ENCODE results near the gene AGPAT4. TPM values are rescaled to one million over a fixed set of nuclear protein-coding genes. Genes with fewer than 3 reads are reported as not detected.

AGPAT4 gene
- total and polyA plus RNA-seq, 2 of the 4 experiments (the other 2 are of a cell fraction), result 3.6 to 3.8 TPM

GRCh38 chr6:161198176-161198575, 75.7 kb downstream of the AGPAT4 start:
- H3K14ac ChIP-seq (replicated peaks; ENCODE audit: low read depth, low read length), result no peak overlapping the region
- CTCF ChIA-PET, result interaction anchor here (0.8 kb wide), 1 partner anchor 173 kb away, joined by 4 read pairs; no protein-coding TSS in a partner anchor
- no peak overlapping the region for H2BK120ac ChIP-seq (ENCODE audit: low read depth, low read length)
- no peak overlapping the region for H2AFZ ChIP-seq (replicated peaks; ENCODE audit: low read length, poor library complexity)
- H2AK9ac ChIP-seq (replicated peaks; ENCODE audit: low read depth, low read length, poor library complexity), result no peak overlapping the region
- TF ChIP-seq NFE2L2 (IDR thresholded peaks at IDR 0.05; ENCODE audit: low read depth, low read length) (no peak), CEBPB (IDR thresholded peaks at IDR 0.05; ENCODE audit: low read depth, low read length) (peak; percentile 63)
- no peak for ATAC-seq (ENCODE audit: low read depth)
- H4K5ac ChIP-seq (ENCODE audit: low read depth, low read length), result no peak overlapping the region
- H3K4me3 ChIP-seq (ENCODE audit: insufficient read depth, low read depth, low read length), result no peak overlapping the region
- H3K79me1 ChIP-seq (ENCODE audit: low read depth in 1 of 2, low read length in 2 of 2), result no peaks in the 10 kb centered on the region; a peak in 1 of 4 replicates
- no TSS peak for BruUV-seq (replicated peaks)
- no peaks in the 10 kb centered on the region for H3K27me3 ChIP-seq (ENCODE audit: control insufficient read depth, insufficient read depth, low read length)
- dilution Hi-C loops (cut with HindIII; ENCODE audit: low sequenced_read_pairs, unreplicated experiment) (no loop called here), intact Hi-C loops (cut with micrococcal nuclease) (no loop called here), in situ Hi-C loops (cut with MboI; ENCODE audit: low sequenced_read_pairs) (no loop called here)
- H3K9ac ChIP-seq (ENCODE audit: low read depth, low read length), result no peak overlapping the region
- H3K4ac ChIP-seq (ENCODE audit: low read depth, low read length), result no peak overlapping the region
- H3K27ac ChIP-seq (ENCODE audit: insufficient read depth, low read length), result no peak overlapping the region
- no peak overlapping the region for H3K18ac ChIP-seq (ENCODE audit: low read depth, low read length)
- no peak overlapping the region for H3K56ac ChIP-seq (ENCODE audit: extremely low read depth, insufficient read depth, low read length)
- no peak overlapping the region for H2BK15ac ChIP-seq (ENCODE audit: low read depth, low read length)
- no peaks in the 10 kb centered on the region for H4K20me1 ChIP-seq (ENCODE audit: insufficient read depth, low read length)
- POLR2A ChIA-PET (ENCODE audit: unreplicated experiment), result no interaction called here
- WGBS, 2 experiments (ENCODE audit: extremely low coverage in 2 of 2, insufficient read length in 1 of 2), result no CpG with 5 or more reads among the region's 4 CpGs
- no peaks in the 10 kb centered on the region; the same call in 1 of the 2 replicates for H3K4me1 ChIP-seq (ENCODE audit: control insufficient read depth, insufficient read depth, low read length)
- no peak for DNase-seq
- no peaks in the 10 kb centered on the region for H3K9me3 ChIP-seq (ENCODE audit: control insufficient read depth, insufficient read depth, low read length)
- H3K36me3 ChIP-seq (ENCODE audit: control insufficient read depth, insufficient read depth, low read length), result no peaks in the 10 kb centered on the region; the same call in 1 of the 2 replicates
- H3K23ac ChIP-seq (ENCODE audit: low read depth, low read length), result no peak overlapping the region
- H2AK5ac ChIP-seq (ENCODE audit: low read depth, low read length), result no peak overlapping the region
- no peak overlapping the region for H4K8ac ChIP-seq (ENCODE audit: low read depth in 2 of 2, low read length in 2 of 2)
- H3K4me2 ChIP-seq (ENCODE audit: low read depth, low read length), result no peak overlapping the region
- H2BK20ac ChIP-seq (ENCODE audit: low read depth, low read length), result no peak overlapping the region
- no peaks in the 10 kb centered on the region for H3K9me1 ChIP-seq (ENCODE audit: insufficient read depth, low read length)
- H4K91ac ChIP-seq (ENCODE audit: insufficient read depth, low read depth, low read length), result no peak overlapping the region
- no peak overlapping the region for H2BK5ac ChIP-seq (ENCODE audit: low read depth, low read length, poor library complexity, severe bottlenecking)
